HG02970 (cell line): ENCODE results near the gene AICDA.

Source experiments
- ATAC-seq: cut with Tn5 transposase; IDR thresholded peaks from one replicate; pipeline ENCODE4 v1.9.1; 2021; ENCODE audit warnings: mild to moderate bottlenecking, moderate library complexity, moderate number of reproducible peaks; ENCODE audit not compliant: unreplicated experiment, low FRiP score

Gene AICDA

DNA sequence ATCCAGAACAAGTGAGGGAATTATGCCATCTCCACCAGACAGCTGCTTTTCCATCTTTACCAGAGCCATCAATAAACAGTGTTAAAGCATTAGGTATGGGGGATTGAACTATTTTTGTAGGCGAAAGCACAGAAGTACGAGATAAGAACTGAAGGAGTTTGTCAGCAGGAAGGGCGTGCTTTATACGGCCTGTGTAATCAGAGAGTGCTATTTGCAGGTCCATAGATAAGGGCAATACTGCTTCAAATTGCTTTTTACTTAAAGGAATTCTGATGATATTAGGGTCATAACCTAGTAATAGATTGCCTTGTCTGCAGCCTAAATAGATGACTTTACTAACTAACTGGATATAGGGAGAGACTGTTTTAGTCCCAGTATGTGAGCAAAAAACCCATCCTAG, 51.6 kb downstream of the AICDA start:
- no peak for ATAC-seq

DNA sequence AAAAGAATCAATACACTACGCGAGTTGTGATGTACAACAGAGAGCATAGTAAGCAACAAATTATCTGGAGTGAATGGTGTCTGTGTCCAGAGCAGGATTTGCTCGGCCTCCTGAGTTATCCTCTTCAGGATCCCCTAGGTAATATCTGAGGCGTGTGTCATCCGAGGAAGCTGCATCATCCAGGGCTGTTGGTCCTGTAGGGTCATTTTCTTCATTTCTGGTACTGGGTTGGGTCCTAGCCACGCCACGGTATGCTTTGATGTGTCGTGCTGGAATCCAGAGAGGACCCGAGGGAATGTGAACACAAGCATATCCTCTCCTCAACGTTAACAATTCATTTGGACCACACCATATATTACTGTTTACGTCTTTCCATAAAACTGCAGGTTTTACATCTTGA, 53.0 kb downstream of the AICDA start:
- no peak for ATAC-seq

DNA sequence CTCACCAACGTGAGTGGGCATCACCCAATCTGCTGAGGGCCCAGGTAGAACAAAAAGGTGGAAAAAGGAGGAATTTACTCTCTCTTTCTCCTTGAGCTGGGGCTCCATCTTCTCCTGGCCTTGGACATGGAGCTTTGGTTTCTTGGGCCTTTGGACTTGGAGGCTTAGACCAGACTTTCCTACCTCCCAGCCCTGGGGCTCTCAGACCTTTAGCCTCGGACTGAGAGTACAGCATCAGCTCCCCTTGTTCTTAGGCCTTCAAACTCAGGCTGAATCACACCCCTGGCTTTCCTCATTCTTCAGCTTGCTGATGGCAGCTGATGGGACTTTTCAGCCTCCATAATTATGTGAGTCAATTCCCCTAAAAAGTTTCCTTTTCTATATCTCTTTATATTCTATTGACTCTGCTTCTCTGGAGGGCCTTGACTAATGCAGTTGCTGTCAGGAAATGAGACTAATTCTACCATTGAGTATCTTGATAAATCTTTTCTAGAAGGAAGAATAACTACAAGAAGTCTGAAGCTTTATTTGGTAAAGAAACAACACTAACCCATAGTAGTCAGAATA, 56.0 kb downstream of the AICDA start:
- ATAC-seq, result no peak

DNA sequence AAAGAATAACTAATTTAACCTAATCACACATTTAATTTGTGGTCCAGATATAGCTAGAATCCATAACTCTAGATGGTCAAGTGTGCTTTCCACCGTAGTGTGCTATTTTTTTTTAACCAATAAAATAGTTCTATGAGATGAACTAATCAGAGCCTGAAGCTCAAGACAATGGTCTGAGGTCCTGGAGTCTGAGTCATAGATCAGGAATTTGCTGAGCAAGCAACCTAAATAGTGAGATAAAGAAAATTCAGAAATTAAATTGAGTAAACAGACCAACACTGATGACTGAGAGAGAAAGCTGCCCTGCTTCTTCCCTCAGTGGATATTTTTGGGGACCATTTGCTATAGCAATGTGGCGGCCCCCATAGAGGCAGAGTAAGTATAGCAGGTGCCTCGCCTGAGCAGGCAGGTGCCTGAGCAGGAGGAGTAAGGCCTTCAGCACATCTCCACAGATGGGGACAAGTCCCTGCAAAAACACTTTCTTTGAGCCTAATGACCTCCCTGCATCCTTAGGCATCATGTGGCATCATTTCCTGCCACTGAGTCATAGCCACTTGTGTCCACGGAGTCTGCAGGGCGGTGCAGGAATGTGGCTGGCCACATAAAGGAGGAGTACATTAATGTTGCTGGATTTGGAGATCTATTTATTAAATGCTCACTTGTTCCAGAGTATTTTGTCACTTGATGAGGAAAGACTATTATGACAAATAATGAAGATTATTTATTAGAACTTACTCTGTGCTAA, 58.0 kb downstream of the AICDA start:
- ATAC-seq, result no peak

DNA sequence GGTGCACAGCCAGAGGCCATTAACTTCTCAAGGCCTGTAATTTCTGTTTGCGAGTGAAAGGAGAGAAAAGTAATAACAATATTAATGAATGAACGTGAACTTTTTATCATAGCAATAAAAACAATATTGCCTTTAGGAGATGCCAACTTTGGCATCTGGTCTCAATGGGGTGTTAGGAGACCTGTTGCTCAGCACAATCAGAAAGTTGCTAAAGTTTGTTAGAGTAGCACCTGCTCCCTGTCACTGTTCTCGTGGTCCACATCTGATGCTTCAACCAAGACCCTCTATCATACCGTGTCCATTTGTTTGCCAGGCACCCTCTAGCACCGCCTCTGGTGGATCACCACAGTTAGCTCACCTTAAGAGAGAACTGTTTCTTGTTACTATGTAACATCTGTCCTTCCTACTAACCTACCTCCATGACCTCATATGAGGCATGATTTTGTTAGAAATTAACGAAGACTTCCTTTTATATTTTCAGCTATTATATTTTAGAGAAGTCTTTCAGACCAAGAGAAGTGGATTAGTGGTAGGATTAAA, 59.5 kb downstream of the AICDA start:
- ATAC-seq, result no peak
